ENCODE measurements around the gene FER1L5. TPM values are rescaled to one million over a fixed set of nuclear protein-coding genes. Genes with fewer than 3 reads are reported as not detected.

Gene FER1L5
- polyA plus RNA-seq, 1 of the 3 experiments (the other 2 are of a cell fraction), result 0.02 TPM

GRCh38 chr2:96623116-96623515 lies 19.4 kb upstream of the FER1L5 start:
- H3K9me3 ChIP-seq, result no peaks in the 10 kb centered on the region
- H3K79me2 ChIP-seq (ENCODE audit: insufficient read depth), result peaks cover 50% of the 10 kb centered on the region; the same call in 1 of the 2 replicates
- H3K4me2 ChIP-seq, result no peak overlapping the region
- no peaks in the 10 kb centered on the region for H3K27me3 ChIP-seq (ENCODE audit: insufficient read depth)
- H4K20me1 ChIP-seq (ENCODE audit: insufficient read depth), result no peaks in the 10 kb centered on the region
- H3K9me2 ChIP-seq, result no peaks in the 10 kb centered on the region
- CTCF ChIA-PET, result interaction anchor here (1.2 kb wide), 1 partner anchor 140 kb away, joined by 5 read pairs; no protein-coding TSS in a partner anchor
- H3K4me1 ChIP-seq (ENCODE audit: control insufficient read depth in 1 of 2, insufficient read depth in 2 of 2, low read depth in 1 of 2, low read length in 1 of 2), result peaks cover 0 to 20% of the 10 kb centered on the region in 2 experiments; a peak in 3 of 4 replicates
- H3K4me3 ChIP-seq (ENCODE audit: low read depth in 2 of 2, low read length in 1 of 2), result no peak overlapping the region
- TF ChIP-seq ELF1 (IDR thresholded peaks at IDR 0.05), result no peak
- TF ChIP-seq SMC3 (IDR thresholded peaks at IDR 0.05; ENCODE audit: low read depth, low read length), result no peak
- no peak for TF ChIP-seq YY1 (IDR thresholded peaks at IDR 0.05; ENCODE audit: low read depth)
- no peak for TF ChIP-seq GABPA (IDR thresholded peaks at IDR 0.05; ENCODE audit: low read depth)
- TF ChIP-seq MEF2A (IDR thresholded peaks at IDR 0.05; ENCODE audit: borderline replicate concordance, low read depth), result no peak
- TF ChIP-seq NRF1 (IDR thresholded peaks at IDR 0.05; ENCODE audit: low read depth, low read length), result no peak
- TF ChIP-seq GATA2 (CRISPR knock-in tag; IDR thresholded peaks at IDR 0.05), result no peak
- TF ChIP-seq USF2 (IDR thresholded peaks at IDR 0.05; ENCODE audit: borderline replicate concordance, low read depth, low read length), result no peak
- no peak for TF ChIP-seq POLR2AphosphoS5 (IDR thresholded peaks at IDR 0.05; ENCODE audit: low read depth, low read length)
- H3F3A ChIP-seq (replicated peaks; ENCODE audit: insufficient read depth), result peaks cover 17% of the 10 kb centered on the region
- no peak overlapping the region for H3K9ac ChIP-seq
- H3K36me3 ChIP-seq (replicated peaks in 1 of 2; ENCODE audit: control insufficient read depth in 1 of 2, insufficient read depth in 2 of 2, low read length in 1 of 2), result peaks cover 24 to 26% of the 10 kb centered on the region in 2 experiments
- no peak overlapping the region for H3K27ac ChIP-seq (ENCODE audit: low read depth in 2 of 2, low read length in 1 of 2)
- WGBS (ENCODE audit: low lambda C conversion rate), result 98% methylated on average over 3 of the region's 3 CpGs
- H2AFZ ChIP-seq (ENCODE audit: low read depth), result no peak overlapping the region
- POLR2A ChIA-PET, result no interaction called here
- no peak for DNase-seq

GRCh38 chr2:96625571-96626552 lies 16.7 kb upstream of the FER1L5 start:
- Histone ChIP-seq H3K27me3 (ENCODE audit: insufficient read depth) (no peaks in the 10 kb centered on the region), H2AFZ (ENCODE audit: low read depth) (no peak overlapping the region), H3K9me2 (no peaks in the 10 kb centered on the region), H4K20me1 (ENCODE audit: insufficient read depth) (peaks cover 3% of the 10 kb centered on the region), H3K27ac (ENCODE audit: low read depth in 2 of 2, low read length in 1 of 2) (peak overlapping the region; percentile 8 to 74; a peak in 3 of 4 replicates), H3K4me1 (ENCODE audit: control insufficient read depth in 1 of 2, insufficient read depth in 2 of 2, low read depth in 1 of 2, low read length in 1 of 2) (peaks cover 0 to 20% of the 10 kb centered on the region in 2 experiments; a peak in 3 of 4 replicates), H3F3A (replicated peaks; ENCODE audit: insufficient read depth) (peaks cover 17% of the 10 kb centered on the region), H3K4me2 (peak overlapping the region; percentile 58; the same call in 1 of the 2 replicates), H3K9ac (peak overlapping the region; percentile 14; the same call in 1 of the 2 replicates), H3K79me2 (ENCODE audit: insufficient read depth) (peaks cover 64% of the 10 kb centered on the region), H3K9me3 (no peaks in the 10 kb centered on the region), H3K4me3 (ENCODE audit: low read depth in 2 of 2, low read length in 1 of 2) (peak overlapping the region in 1 of 2 experiments; percentile 13; a peak in 1 of 4 replicates), H3K36me3 (replicated peaks in 1 of 2; ENCODE audit: control insufficient read depth in 1 of 2, insufficient read depth in 2 of 2, low read length in 1 of 2) (peaks cover 29 to 44% of the 10 kb centered on the region in 2 experiments)
- 60% methylated on average over 5 of the region's 5 CpGs for WGBS (ENCODE audit: low lambda C conversion rate)
- CTCF ChIA-PET, result interaction anchor here (1.3 to 1.6 kb wide), 2 partner anchors 16 to 72 kb away, joined by 4 to 5 read pairs; no protein-coding TSS in a partner anchor
- DNase-seq, result no peak
- POLR2A ChIA-PET, result interaction anchor here (0.8 kb wide), 1 partner anchor 108 kb away, joined by 5 read pairs; no protein-coding TSS in a partner anchor
- TF ChIP-seq CTCF (IDR thresholded peaks at IDR 0.05) (no peak), REST (IDR thresholded peaks at IDR 0.05; ENCODE audit: low read depth, low read length) (no peak), FOXM1 (IDR thresholded peaks at IDR 0.05; ENCODE audit: low read depth) (no peak), MAX (IDR thresholded peaks at IDR 0.05; ENCODE audit: low read depth) (no peak), RFX5 (IDR thresholded peaks at IDR 0.05; ENCODE audit: low read length) (no peak), JUND (IDR thresholded peaks at IDR 0.05) (0 out of 2 replicates have a peak, but pooled peaks have one; percentile 9)
- TF ChIP-seq, protein P1, sequence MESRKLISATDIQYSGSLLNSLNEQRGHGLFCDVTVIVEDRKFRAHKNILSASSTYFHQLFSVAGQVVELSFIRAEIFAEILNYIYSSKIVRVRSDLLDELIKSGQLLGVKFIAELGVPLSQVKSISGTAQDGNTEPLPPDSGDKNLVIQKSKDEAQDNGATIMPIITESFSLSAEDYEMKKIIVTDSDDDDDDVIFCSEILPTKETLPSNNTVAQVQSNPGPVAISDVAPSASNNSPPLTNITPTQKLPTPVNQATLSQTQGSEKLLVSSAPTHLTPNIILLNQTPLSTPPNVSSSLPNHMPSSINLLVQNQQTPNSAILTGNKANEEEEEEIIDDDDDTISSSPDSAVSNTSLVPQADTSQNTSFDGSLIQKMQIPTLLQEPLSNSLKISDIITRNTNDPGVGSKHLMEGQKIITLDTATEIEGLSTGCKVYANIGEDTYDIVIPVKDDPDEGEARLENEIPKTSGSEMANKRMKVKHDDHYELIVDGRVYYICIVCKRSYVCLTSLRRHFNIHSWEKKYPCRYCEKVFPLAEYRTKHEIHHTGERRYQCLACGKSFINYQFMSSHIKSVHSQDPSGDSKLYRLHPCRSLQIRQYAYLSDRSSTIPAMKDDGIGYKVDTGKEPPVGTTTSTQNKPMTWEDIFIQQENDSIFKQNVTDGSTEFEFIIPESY (IDR thresholded peaks at IDR 0.05; ENCODE audit: borderline replicate concordance, low read depth), result no peak
